C4-2B (cell line): ENCODE results near the gene GRIK2.

ENCODE experiments used
- CTCF ChIP-seq: fragments of 450-650 bp; conservative IDR thresholded peaks from 2 replicates; pipeline ENCODE4 v1.5.1; 2017; ENCODE audit warnings: mild to moderate bottlenecking
- ZFX ChIP-seq: fragments of 450-650 bp; IDR thresholded peaks from 2 replicates; pipeline ENCODE4 v1.6.1; 2017

DNA sequence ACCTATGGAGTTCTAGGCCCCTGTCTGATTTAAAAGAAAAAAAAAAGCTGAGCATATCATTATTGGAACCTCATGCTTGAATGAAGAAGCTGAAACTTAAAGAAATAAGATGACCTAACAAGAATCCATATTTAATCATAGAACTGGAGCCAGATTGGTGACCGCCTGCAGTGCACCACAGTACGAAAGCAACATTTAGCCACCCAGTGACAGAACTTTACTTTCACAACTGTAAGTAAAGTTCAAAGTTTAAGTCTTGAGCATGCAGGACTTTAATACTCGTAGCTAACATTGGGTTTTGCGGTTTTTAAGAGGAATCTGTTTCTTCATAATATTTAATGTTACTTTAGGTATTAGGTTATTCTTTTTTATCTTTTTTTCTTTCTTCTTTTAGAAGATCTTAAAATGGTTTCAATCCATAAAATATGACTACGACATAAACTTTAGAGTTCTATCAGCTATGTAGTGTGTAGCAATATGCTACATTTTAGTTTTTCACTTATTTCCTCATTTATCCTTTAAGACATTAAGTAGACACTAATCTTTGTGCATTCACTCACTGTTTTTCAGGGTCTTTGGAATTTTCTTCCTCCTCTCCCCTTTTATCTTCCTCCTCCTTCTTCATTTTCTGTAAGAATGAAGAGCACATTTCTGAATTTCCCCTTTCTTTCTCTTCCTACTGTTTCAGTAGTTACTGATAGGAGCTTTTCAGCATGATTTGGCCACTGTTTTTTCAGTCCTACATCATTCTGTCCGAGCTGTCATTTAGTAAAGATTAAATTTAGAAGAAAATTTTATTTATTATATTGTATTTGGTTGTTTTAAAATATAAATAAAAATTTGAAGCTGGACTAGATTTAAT is 514.1 kb downstream of the GRIK2 start:
- TF ChIP-seq CTCF: no peak
- TF ChIP-seq ZFX: no peak
